G401 (cell line): ENCODE measurements around the gene LAMTOR3. TPM values are rescaled to one million over a fixed set of nuclear protein-coding genes. Genes with fewer than 3 reads are reported as not detected.
"Not testable (repeated sequence)": the region's sequence is repeated elsewhere in the genome, so short reads cannot be mapped to it uniquely, and the experiment has no call there.

Source experiments
- DNase-seq: peaks from one replicate; pipeline ENCODE4 v3.0.0-alpha.2; 2015; ENCODE audit warnings: low spot score
- in situ Hi-C: cut with HindIII; loops from 2 replicates; pipeline ENCODE4 v1.10.0; 2016; ENCODE audit warnings: low sequenced_read_pairs, mixed read lengths
- total RNA-seq: library from RNA; depleted of rRNA; stranded (reverse); fragments of >200 nt; shearing (Covaris generic); gene quantifications from 2 replicates; pipeline ENCODE4 v1.2.3, GENCODE V29; 2014; rRNA removed

The LAMTOR3 gene
- total RNA-seq, 1 experiment from 2014 or later: 56.5 TPM

DNA sequence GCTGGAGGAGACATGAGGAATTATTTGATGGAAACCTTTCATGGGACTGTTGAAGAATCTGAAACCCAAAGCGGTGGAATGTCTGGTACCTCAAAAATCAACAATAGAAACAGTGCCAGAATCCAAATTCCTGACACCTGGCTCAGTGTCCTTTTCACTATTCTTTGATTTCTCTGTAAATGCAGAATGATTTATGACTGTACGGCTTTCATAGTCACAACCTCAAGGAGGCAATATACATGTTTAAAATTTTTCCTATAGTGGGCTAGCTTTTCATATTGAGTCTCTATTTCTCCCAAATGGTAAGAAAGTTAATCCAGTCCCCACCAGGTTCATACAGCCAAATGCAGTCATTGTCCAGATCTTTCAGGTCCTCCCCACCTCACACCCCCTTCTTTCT lies 58.3 kb downstream of the LAMTOR3 start:
- in situ Hi-C loops: no loop called here
- no peak for DNase-seq

DNA sequence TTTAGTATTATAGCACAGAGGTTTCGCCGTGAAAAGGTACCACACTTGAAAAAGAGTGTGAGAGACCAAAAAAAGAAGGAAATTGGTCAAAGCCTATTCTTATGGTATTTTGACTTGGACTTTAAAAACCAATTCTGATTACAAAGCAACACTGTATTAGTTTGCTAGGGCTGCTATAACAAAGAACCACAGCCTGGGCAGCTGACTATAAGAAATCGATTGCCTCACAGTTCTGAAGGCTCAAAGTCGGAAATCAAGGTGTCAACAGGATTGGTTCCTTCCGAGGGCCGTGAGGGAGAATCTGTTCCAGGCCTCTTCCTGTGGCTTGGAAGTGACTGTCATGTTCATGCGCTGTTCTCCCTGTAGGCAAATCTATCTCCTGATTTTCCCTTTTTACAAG lies 59.7 kb downstream of the LAMTOR3 start:
- in situ Hi-C loops: no loop called here
- no peak for DNase-seq

DNA sequence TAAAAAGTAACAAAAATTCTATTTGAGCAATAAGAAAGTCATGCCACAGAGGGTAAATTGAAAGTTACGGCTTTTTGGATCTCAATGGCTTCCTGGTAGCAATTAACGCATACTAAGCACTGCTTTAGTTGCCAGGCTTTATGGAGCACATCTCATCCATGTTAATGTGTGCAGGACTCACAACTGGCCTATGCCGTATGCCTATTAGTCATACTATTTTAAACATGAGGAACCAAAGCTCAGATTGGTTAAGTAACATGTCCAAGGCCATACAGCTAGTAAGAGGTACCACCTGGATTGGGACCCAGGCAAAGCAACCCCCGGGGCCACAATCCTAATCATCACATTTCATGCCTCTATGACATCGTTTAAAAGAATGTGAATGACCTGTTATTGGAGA lies 60.5 kb downstream of the LAMTOR3 start:
- DNase-seq: no peak
- in situ Hi-C loops: no loop called here

DNA sequence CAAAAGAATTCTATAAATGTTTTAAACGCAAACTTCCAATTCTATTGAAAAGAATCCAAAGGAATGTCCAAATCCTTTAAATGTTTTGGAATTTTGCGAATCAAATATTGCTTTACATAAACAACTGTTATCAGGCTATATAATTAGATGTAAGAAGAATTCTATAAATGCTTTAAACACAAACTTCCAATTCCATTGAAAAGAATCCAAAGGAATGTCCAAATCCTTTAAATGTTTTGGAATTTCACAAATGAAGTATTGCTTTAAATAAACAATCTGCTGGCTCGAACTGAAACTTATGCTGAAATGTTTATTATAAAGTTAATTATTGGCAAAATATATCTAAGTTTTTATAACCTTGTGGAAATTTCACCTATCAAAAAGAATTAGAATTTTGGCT lies 61.5 kb downstream of the LAMTOR3 start:
- DNase-seq: no peak
- in situ Hi-C loops: no loop called here

DNA sequence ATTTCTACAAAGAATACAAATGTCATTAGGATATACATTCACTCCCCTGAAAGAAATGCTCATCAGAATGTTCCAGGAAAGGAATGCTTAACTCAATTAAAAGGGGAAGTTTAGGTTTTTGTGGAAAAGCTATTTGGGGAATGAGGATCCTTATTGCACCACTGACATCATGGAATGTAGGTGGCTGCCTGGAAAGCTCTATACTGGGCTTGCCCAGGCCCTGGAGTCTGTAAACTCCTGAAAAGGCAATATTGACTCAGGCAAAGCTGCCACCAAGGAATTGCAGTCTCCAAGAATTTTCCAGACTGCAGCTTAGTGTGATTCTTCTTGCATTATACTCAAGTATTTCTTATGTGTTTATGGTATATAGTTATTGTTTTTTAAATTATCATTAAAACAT lies 61.9 kb downstream of the LAMTOR3 start:
- DNase-seq: no peak

DNA sequence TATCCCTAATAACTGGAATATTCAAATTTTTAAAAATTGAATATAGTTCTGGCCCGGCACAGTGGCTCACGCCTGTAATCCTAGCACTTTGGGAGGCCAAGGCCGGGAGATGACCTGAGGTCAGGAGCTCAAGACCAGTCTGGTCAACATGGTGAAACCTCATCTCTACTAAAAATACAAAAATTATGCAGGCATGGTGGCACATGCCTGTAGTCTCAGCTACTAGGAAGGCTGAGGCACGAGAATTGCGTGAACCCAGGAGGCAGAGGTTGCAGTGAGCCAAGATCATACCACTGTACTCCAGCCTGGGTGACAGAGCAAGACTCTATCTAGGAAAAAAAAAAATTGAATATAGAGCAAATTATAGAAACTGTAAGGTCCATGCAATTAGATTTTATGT lies 64.2 kb downstream of the LAMTOR3 start:
- in situ Hi-C loops, DNase-seq: not testable (repeated sequence)

More for the DNA sequence above, 61.9 kb downstream of the LAMTOR3 start:
- in situ Hi-C loops: no loop called here

DNA sequence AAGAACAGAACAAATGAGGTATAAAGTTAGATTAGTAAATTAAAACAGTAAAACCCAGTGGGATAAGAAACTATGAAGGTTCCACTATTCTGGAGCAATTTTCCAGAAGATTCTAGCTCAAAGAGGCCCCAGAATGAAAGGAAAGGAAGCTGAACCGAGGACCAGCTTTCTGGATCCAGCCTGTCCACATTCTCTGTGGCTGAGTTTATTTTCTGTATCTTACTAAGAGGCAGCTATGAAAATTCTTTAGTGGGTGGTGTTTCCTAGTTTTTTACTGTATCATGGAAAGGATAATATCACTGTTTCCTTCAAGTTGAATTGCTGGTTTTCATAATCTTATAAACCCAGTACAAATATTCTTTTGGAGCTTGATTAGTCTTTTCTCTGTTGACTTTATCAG lies 65.8 kb downstream of the LAMTOR3 start:
- in situ Hi-C loops: no loop called here

More for the DNA sequence above, 65.8 kb downstream of the LAMTOR3 start:
- no peak for DNase-seq

Other genes starting within 250 kb of the LAMTOR3 start
- gene C4orf54, start 236.6 kb downstream of the LAMTOR3 start, total RNA-seq: not detected in 2 replicates
- gene DAPP1, start 77.6 kb downstream of the LAMTOR3 start, total RNA-seq: not detected in 2 replicates
- 18.0 and 36.8 TPM in 2 replicates for gene DNAJB14, start 52.2 kb upstream of the LAMTOR3 start, total RNA-seq
- gene H2AZ1, start 55.8 kb upstream of the LAMTOR3 start, total RNA-seq: 715 and 727 TPM in 2 replicates